ENCODE results near the gene EGLN2. TPM values are rescaled to one million over a fixed set of nuclear protein-coding genes. Genes with fewer than 3 reads are reported as not detected.
"Not testable (repeated sequence)": the region's sequence is repeated elsewhere in the genome, so short reads cannot be mapped to it uniquely, and the experiment has no call there.

Gene EGLN2
- total and polyA plus RNA-seq, 2 of the 4 experiments (the other 2 are of a cell fraction): 54.1 to 60.2 TPM

- no peak for TF ChIP-seq ELK1 (IDR thresholded peaks at IDR 0.05; ENCODE audit: borderline replicate concordance, low read depth, low read length)
Measured at GRCh38 chr19:40831502-40832430, 32.8 kb downstream of the EGLN2 start (continued).

- H3K27me3 ChIP-seq (ENCODE audit: control insufficient read depth, insufficient read depth, low read length); H3K4ac ChIP-seq (ENCODE audit: low read depth, low read length); intact Hi-C loops (cut with micrococcal nuclease); H4K91ac ChIP-seq (ENCODE audit: insufficient read depth, low read depth, low read length); H4K20me1 ChIP-seq (ENCODE audit: insufficient read depth, low read length); H4K5ac ChIP-seq (ENCODE audit: low read depth, low read length); BruUV-seq (replicated peaks); H2BK120ac ChIP-seq (ENCODE audit: low read depth, low read length); H3K4me1 ChIP-seq (ENCODE audit: control insufficient read depth, insufficient read depth, low read length); H2AFZ ChIP-seq (replicated peaks; ENCODE audit: low read length, poor library complexity); H2BK15ac ChIP-seq (ENCODE audit: low read depth, low read length); H4K8ac ChIP-seq (ENCODE audit: low read depth in 2 of 2, low read length in 2 of 2); H3K9me1 ChIP-seq (ENCODE audit: insufficient read depth, low read length); in situ Hi-C loops (cut with MboI; ENCODE audit: low sequenced_read_pairs); dilution Hi-C loops (cut with HindIII; ENCODE audit: low sequenced_read_pairs, unreplicated experiment); H3K56ac ChIP-seq (ENCODE audit: extremely low read depth, insufficient read depth, low read length); DNase-seq; POLR2A ChIA-PET (ENCODE audit: unreplicated experiment); H3K14ac ChIP-seq (replicated peaks; ENCODE audit: low read depth, low read length); H2BK20ac ChIP-seq (ENCODE audit: low read depth, low read length); H3K79me1 ChIP-seq (ENCODE audit: low read depth in 1 of 2, low read length in 2 of 2); H2AK5ac ChIP-seq (ENCODE audit: low read depth, low read length); H3K23ac ChIP-seq (ENCODE audit: low read depth, low read length); ATAC-seq (ENCODE audit: low read depth); H3K9me3 ChIP-seq (ENCODE audit: control insufficient read depth, insufficient read depth, low read length); H3K4me2 ChIP-seq (ENCODE audit: low read depth, low read length); H3K36me3 ChIP-seq (ENCODE audit: control insufficient read depth, insufficient read depth, low read length); H3K4me3 ChIP-seq (ENCODE audit: insufficient read depth, low read depth, low read length); H2AK9ac ChIP-seq (replicated peaks; ENCODE audit: low read depth, low read length, poor library complexity); H3K9ac ChIP-seq (ENCODE audit: low read depth, low read length): not testable (repeated sequence)
- peak overlapping the region; percentile 33; the same call in 1 of the 2 replicates for H3K18ac ChIP-seq (ENCODE audit: low read depth, low read length)
- H3K27ac ChIP-seq (ENCODE audit: insufficient read depth, low read length): peak overlapping the region; percentile 14; the same call in 1 of the 2 replicates
- CTCF ChIA-PET: interaction anchor here (1.0 to 1.4 kb wide), 2 partner anchors 17 to 26 kb away, joined by 3 to 5 read pairs; no protein-coding TSS in a partner anchor
- H2BK5ac ChIP-seq (ENCODE audit: low read depth, low read length, poor library complexity, severe bottlenecking): peak overlapping the region; percentile 55
- WGBS, 2 experiments (ENCODE audit: extremely low coverage in 2 of 2, insufficient read length in 1 of 2): no CpG with 5 or more reads among the region's 4 CpGs
Measured at GRCh38 chr19:40832431-40832790, 33.4 kb downstream of the EGLN2 start.

- H2BK5ac ChIP-seq (ENCODE audit: low read depth, low read length, poor library complexity, severe bottlenecking); H2AFZ ChIP-seq (replicated peaks; ENCODE audit: low read length, poor library complexity); H3K4me1 ChIP-seq (ENCODE audit: control insufficient read depth, insufficient read depth, low read length); H4K8ac ChIP-seq (ENCODE audit: low read depth in 2 of 2, low read length in 2 of 2); H3K23ac ChIP-seq (ENCODE audit: low read depth, low read length); H3K9me1 ChIP-seq (ENCODE audit: insufficient read depth, low read length); H4K91ac ChIP-seq (ENCODE audit: insufficient read depth, low read depth, low read length); H2AK9ac ChIP-seq (replicated peaks; ENCODE audit: low read depth, low read length, poor library complexity); H3K14ac ChIP-seq (replicated peaks; ENCODE audit: low read depth, low read length); H3K9ac ChIP-seq (ENCODE audit: low read depth, low read length); H3K18ac ChIP-seq (ENCODE audit: low read depth, low read length); H3K4me3 ChIP-seq (ENCODE audit: insufficient read depth, low read depth, low read length); H2BK120ac ChIP-seq (ENCODE audit: low read depth, low read length); dilution Hi-C loops (cut with HindIII; ENCODE audit: low sequenced_read_pairs, unreplicated experiment); in situ Hi-C loops (cut with MboI; ENCODE audit: low sequenced_read_pairs); H2BK15ac ChIP-seq (ENCODE audit: low read depth, low read length); H3K56ac ChIP-seq (ENCODE audit: extremely low read depth, insufficient read depth, low read length); H3K79me1 ChIP-seq (ENCODE audit: low read depth in 1 of 2, low read length in 2 of 2); H3K27ac ChIP-seq (ENCODE audit: insufficient read depth, low read length); ATAC-seq (ENCODE audit: low read depth); H4K20me1 ChIP-seq (ENCODE audit: insufficient read depth, low read length); H3K4me2 ChIP-seq (ENCODE audit: low read depth, low read length); DNase-seq; H4K5ac ChIP-seq (ENCODE audit: low read depth, low read length); H3K36me3 ChIP-seq (ENCODE audit: control insufficient read depth, insufficient read depth, low read length); H2AK5ac ChIP-seq (ENCODE audit: low read depth, low read length); H3K9me3 ChIP-seq (ENCODE audit: control insufficient read depth, insufficient read depth, low read length); BruUV-seq (replicated peaks); H3K27me3 ChIP-seq (ENCODE audit: control insufficient read depth, insufficient read depth, low read length); POLR2A ChIA-PET (ENCODE audit: unreplicated experiment); H3K4ac ChIP-seq (ENCODE audit: low read depth, low read length); H2BK20ac ChIP-seq (ENCODE audit: low read depth, low read length); intact Hi-C loops (cut with micrococcal nuclease): not testable (repeated sequence)
- CTCF ChIA-PET: interaction anchor here (0.6 kb wide), 1 partner anchor 92 kb away, joined by 3 read pairs; no protein-coding TSS in a partner anchor
- no CpG with 5 or more reads among the region's 7 CpGs for WGBS, 2 experiments (ENCODE audit: extremely low coverage in 2 of 2, insufficient read length in 1 of 2)
Measured at GRCh38 chr19:40833728-40834533, 34.9 kb downstream of the EGLN2 start.
